SK-N-SH (cell line): ENCODE measurements around the gene ADAD2. TPM values are rescaled to one million over a fixed set of nuclear protein-coding genes. Genes with fewer than 3 reads are reported as not detected.

Experiments used
- CTCF ChIA-PET: fragments of 300-600, 350-600 bp; formaldehyde crosslinking; extraction: SDS; loops from one replicate; lab custom pipeline; 2021; lab: Yijun Ruan, JAX
- POLR2A ChIA-PET: fragments of 350-600 bp; sonication (Branson Sonifier 250); formaldehyde crosslinking; extraction: SDS; loops from one replicate; lab custom pipeline; 2020; ENCODE audit warnings: antibody characterized with exemption, inconsistent platforms; lab: Yijun Ruan, JAX
- DNase-seq: peaks from one replicate; pipeline ENCODE4 v3.0.0; 2012
- H2AFZ ChIP-seq: fragments of 200-600 bp; sonication (generic); 2 replicates; pipeline ENCODE4 v1.8.1; 2016; ENCODE audit warnings: antibody characterized with exemption, mild to moderate bottlenecking, low read depth
- H3F3A ChIP-seq: fragments of 200-600 bp; sonication (generic); replicated peaks from 2 replicates; pipeline ENCODE3; 2016; ENCODE audit warnings: antibody characterized with exemption, mild to moderate bottlenecking; ENCODE audit not compliant: insufficient read depth
- H3K27ac ChIP-seq, 2 experiments: fragments of 200-500 bp in 1 of 2; fragments of 200-600 bp in 1 of 2; sonication (Bioruptor generic) in 1 of 2; sonication (generic), shearing (Covaris generic) in 1 of 2; 2 replicates each; pipeline versions ENCODE4 v1.5.1 to v1.6.1; 2014 to 2016; ENCODE audit warnings: low read depth in 2 of 2, inconsistent platforms in 1 of 2, low read length in 1 of 2, mild to moderate bottlenecking in 1 of 2, mixed read lengths in 1 of 2
- H3K27me3 ChIP-seq: fragments of 200-600 bp; sonication (generic), shearing (Covaris generic); 2 replicates; pipeline ENCODE4 v1.6.1; 2016; ENCODE audit warnings: mixed run types; ENCODE audit not compliant: insufficient read depth
- H3K36me3 ChIP-seq, 2 experiments: fragments of 200-500 bp in 1 of 2; fragments of 200-600 bp in 1 of 2; sonication (Bioruptor generic) in 1 of 2; sonication (generic) in 1 of 2; replicated peaks in 1 of 2; 2 replicates each; pipeline versions ENCODE3 to v1.5.1; 2014 to 2016; ENCODE audit warnings: low read length in 1 of 2, mild to moderate bottlenecking in 1 of 2; ENCODE audit not compliant: insufficient read depth in 2 of 2, control insufficient read depth in 1 of 2
- H3K4me1 ChIP-seq, 2 experiments: fragments of 200-500 bp in 1 of 2; fragments of 200-600 bp in 1 of 2; sonication (Bioruptor generic) in 1 of 2; sonication (generic), shearing (Covaris generic) in 1 of 2; 2 replicates each; pipeline versions ENCODE4 v1.5.1 to v1.6.1; 2014 to 2016; ENCODE audit warnings: low read depth in 1 of 2, low read length in 1 of 2, mixed run types in 1 of 2; ENCODE audit not compliant: insufficient read depth in 2 of 2, control insufficient read depth in 1 of 2
- H3K4me2 ChIP-seq: fragments of 200-600 bp; sonication (generic), shearing (Covaris generic); 2 replicates; pipeline ENCODE4 v1.6.1; 2017; ENCODE audit warnings: mixed run types
- H3K4me3 ChIP-seq, 2 experiments: fragments of 200-500 bp in 1 of 2; fragments of 200-600 bp in 1 of 2; sonication (Bioruptor generic) in 1 of 2; sonication (generic), shearing (Covaris generic) in 1 of 2; 2 replicates each; pipeline versions ENCODE4 v1.5.1 to v1.8.1; 2014 to 2016; ENCODE audit warnings: low read depth in 2 of 2, inconsistent platforms in 1 of 2, low read length in 1 of 2, mild to moderate bottlenecking in 1 of 2, mixed read lengths in 1 of 2, moderate library complexity in 1 of 2
- H3K79me2 ChIP-seq: fragments of 200-600 bp; sonication (generic); 2 replicates; pipeline ENCODE4 v1.8.1; 2017; ENCODE audit warnings: mild to moderate bottlenecking; ENCODE audit not compliant: insufficient read depth
- H3K9ac ChIP-seq: fragments of 200-600 bp; sonication (generic); 2 replicates; pipeline ENCODE4 v1.6.1; 2017; ENCODE audit warnings: mixed run types
- H3K9me2 ChIP-seq: fragments of 200-600 bp; sonication (generic); 2 replicates; pipeline ENCODE4 v1.6.1; 2017; ENCODE audit warnings: mixed run types
- H3K9me3 ChIP-seq: fragments of 200-600 bp; sonication (generic); 2 replicates; pipeline ENCODE4 v1.6.1; 2017; ENCODE audit warnings: mixed run types, mild to moderate bottlenecking, moderate library complexity
- H4K20me1 ChIP-seq: fragments of 200-600 bp; sonication (generic); 2 replicates; pipeline ENCODE4 v1.6.1; 2017; ENCODE audit warnings: mild to moderate bottlenecking, mixed run types; ENCODE audit not compliant: insufficient read depth
- FOSL2 ChIP-seq: IDR thresholded peaks from 2 replicates; pipeline ENCODE4 v1.4.0; 2012; ENCODE audit warnings: low read depth, mild to moderate bottlenecking, moderate library complexity, borderline replicate concordance
- FOXJ3 ChIP-seq: sonication (generic); formaldehyde crosslinking; IDR thresholded peaks from 2 replicates; pipeline ENCODE4 v1.5.1; 2020; ENCODE audit warnings: mild to moderate bottlenecking, missing genetic modification reagents
- FOXM1 ChIP-seq: IDR thresholded peaks from 2 replicates; pipeline ENCODE4 v1.4.0; 2012; ENCODE audit warnings: low read depth, mild to moderate bottlenecking
- GATA2 ChIP-seq: sonication (generic); formaldehyde crosslinking; IDR thresholded peaks from 2 replicates; pipeline ENCODE4 v1.5.0; 2020; ENCODE audit warnings: mild to moderate bottlenecking, missing genetic modification reagents
- JUND ChIP-seq: IDR thresholded peaks from 2 replicates; pipeline ENCODE4 v1.4.0; 2012
- MEF2A ChIP-seq: IDR thresholded peaks from 2 replicates; pipeline ENCODE4 v1.4.0; 2012; ENCODE audit warnings: low read depth, borderline replicate concordance
- MXI1 ChIP-seq: IDR thresholded peaks from 2 replicates; pipeline ENCODE4 v1.6.1; 2012; ENCODE audit warnings: mild to moderate bottlenecking, low read depth, low read length, improper control_type of control experiment
- NFIC ChIP-seq: IDR thresholded peaks from 2 replicates; pipeline ENCODE4 v1.4.0; 2012; ENCODE audit warnings: borderline replicate concordance
- POLR2AphosphoS5 ChIP-seq: IDR thresholded peaks from 2 replicates; pipeline ENCODE4 v1.6.1; 2012; ENCODE audit warnings: low read depth, low read length
- RAD21 ChIP-seq: IDR thresholded peaks from 2 replicates; pipeline ENCODE4 v1.6.1; 2012; ENCODE audit warnings: mild to moderate bottlenecking, low read length
- SIN3A ChIP-seq: IDR thresholded peaks from 2 replicates; pipeline ENCODE4 v1.6.1; 2012; ENCODE audit warnings: low read depth, mild to moderate bottlenecking, low read length, moderate library complexity, borderline replicate concordance
- TCF12 ChIP-seq: IDR thresholded peaks from 2 replicates; pipeline ENCODE4 v1.4.0; 2012
- TEAD4 ChIP-seq: IDR thresholded peaks from 2 replicates; pipeline ENCODE4 v1.4.0; 2012; ENCODE audit warnings: mild to moderate bottlenecking, borderline replicate concordance; ENCODE audit not compliant: insufficient read depth
- ZBTB33 ChIP-seq: IDR thresholded peaks from 2 replicates; pipeline ENCODE4 v1.4.0; 2012; ENCODE audit warnings: low read depth, borderline replicate concordance
- WGBS: methylation state at CpG from one replicate; pipeline ENCODE4 v1.1.6; 2017; ENCODE audit warnings: low lambda C conversion rate; 5-methylcytosine and 5-hydroxymethylcytosine counted together
- polyA plus RNA-seq, 3 experiments: library from polyadenylated mRNA; depleted of rRNA; stranded (reverse); fragments of >200 nt; gene quantifications; 2 replicates each; pipeline ENCODE4 v1.2.3, GENCODE V29; 2012
- TF ChIP-seq, protein P1 (sequence below): IDR thresholded peaks from 2 replicates; pipeline ENCODE4; 2012

ADAD2 gene
- polyA plus RNA-seq, 1 of the 3 experiments (the other 2 are of a cell fraction) = not detected

- CTCF ChIA-PET = interaction anchor here (1.2 kb wide), 1 partner anchor 114 kb away, joined by 3 read pairs; no protein-coding TSS in a partner anchor
- Histone ChIP-seq H3K36me3 (no peaks in the 10 kb centered on the region), H3K27me3 (no peaks in the 10 kb centered on the region), H3K9me3 (no peaks in the 10 kb centered on the region), H3K9me2 (no peaks in the 10 kb centered on the region), H3K4me2 (no peak overlapping the region), H3K79me2 (no peaks in the 10 kb centered on the region), H3F3A (no peaks in the 10 kb centered on the region), H4K20me1 (no peaks in the 10 kb centered on the region), H2AFZ (no peak overlapping the region), H3K9ac (no peak overlapping the region), H3K4me1 (no peaks in the 10 kb centered on the region), H3K27ac (no peak overlapping the region), H3K4me3 (no peak overlapping the region)
- POLR2A ChIA-PET = no interaction called here
- TF ChIP-seq NFIC (no peak), POLR2AphosphoS5 (no peak), FOXJ3 (CRISPR knock-in tag) (no peak)
- no peak for DNase-seq
- whole genome bisulfite sequencing = 76% methylated on average over 7 of the region's 7 CpGs
Observed at GRCh38 chr16:84193480-84193879, 2.5 kb downstream of the ADAD2 start.

GRCh38 chr16:84194018-84194417 is 3.1 kb downstream of the ADAD2 start:
- Histone ChIP-seq H3K9me2 (no peaks in the 10 kb centered on the region), H2AFZ (no peak overlapping the region), H3K4me2 (no peak overlapping the region), H3K27ac (no peak overlapping the region), H3K9me3 (no peaks in the 10 kb centered on the region), H3F3A (no peaks in the 10 kb centered on the region), H3K4me1 (no peaks in the 10 kb centered on the region), H3K27me3 (no peaks in the 10 kb centered on the region), H3K36me3 (no peaks in the 10 kb centered on the region), H3K79me2 (no peaks in the 10 kb centered on the region), H3K4me3 (no peak overlapping the region), H3K9ac (no peak overlapping the region), H4K20me1 (no peaks in the 10 kb centered on the region)
- 93% methylated on average over 7 of the region's 11 CpGs for WGBS
- CTCF ChIA-PET = interaction anchor here (1.2 kb wide), 1 partner anchor 114 kb away, joined by 3 read pairs; no protein-coding TSS in a partner anchor
- DNase-seq = no peak
- TF ChIP-seq POLR2AphosphoS5 (no peak), FOSL2 (no peak), NFIC (no peak), GATA2 (no peak), JUND (no peak)
- TF ChIP-seq, protein P1, sequence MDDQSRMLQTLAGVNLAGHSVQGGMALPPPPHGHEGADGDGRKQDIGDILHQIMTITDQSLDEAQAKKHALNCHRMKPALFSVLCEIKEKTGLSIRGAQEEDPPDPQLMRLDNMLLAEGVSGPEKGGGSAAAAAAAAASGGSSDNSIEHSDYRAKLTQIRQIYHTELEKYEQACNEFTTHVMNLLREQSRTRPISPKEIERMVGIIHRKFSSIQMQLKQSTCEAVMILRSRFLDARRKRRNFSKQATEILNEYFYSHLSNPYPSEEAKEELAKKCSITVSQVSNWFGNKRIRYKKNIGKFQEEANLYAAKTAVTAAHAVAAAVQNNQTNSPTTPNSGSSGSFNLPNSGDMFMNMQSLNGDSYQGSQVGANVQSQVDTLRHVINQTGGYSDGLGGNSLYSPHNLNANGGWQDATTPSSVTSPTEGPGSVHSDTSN = no peak
- TF ChIP-seq, all 33 proteins: peak for 0
- POLR2A ChIA-PET = no interaction called here

GRCh38 chr16:84194470-84195200 is 3.7 kb downstream of the ADAD2 start:
- no peak overlapping the region for H3K9ac ChIP-seq
- no peak overlapping the region for H3K4me3 ChIP-seq
- H3K27ac ChIP-seq = no peak overlapping the region
- H2AFZ ChIP-seq = no peak overlapping the region
- POLR2A ChIA-PET = no interaction called here
- WGBS = 73% methylated on average over 30 of the region's 34 CpGs
- H3K4me2 ChIP-seq = no peak overlapping the region
- no peaks in the 10 kb centered on the region for H3K27me3 ChIP-seq
- TF ChIP-seq FOXM1 (no peak), SIN3A (no peak), ZBTB33 (no peak), NFIC (no peak), MEF2A (no peak), RAD21 (no peak), FOXJ3 (CRISPR knock-in tag) (no peak), MXI1 (no peak), TCF12 (no peak), TEAD4 (no peak)
- no peaks in the 10 kb centered on the region for H3K36me3 ChIP-seq
- no peaks in the 10 kb centered on the region for H3F3A ChIP-seq
- CTCF ChIA-PET = interaction anchor here (1.3 to 4.2 kb wide), 2 partner anchors 8 to 112 kb away, joined by 3 to 24 read pairs; partner anchors contain the start of gene TAF1C
- H3K9me2 ChIP-seq = no peaks in the 10 kb centered on the region
- no peaks in the 10 kb centered on the region for H3K9me3 ChIP-seq
- no peaks in the 10 kb centered on the region for H4K20me1 ChIP-seq
- DNase-seq = no peak
- H3K4me1 ChIP-seq = no peaks in the 10 kb centered on the region
- H3K79me2 ChIP-seq = no peaks in the 10 kb centered on the region
